HS-27A (cell line): Measurements from ENCODE around the gene SMG9.
A peak's percentile ranks its signal among the peaks of the same experiment; 100 is the strongest.

Experiments
- DNase-seq: peaks from one replicate; pipeline ENCODE4 v3.0.0-alpha.2; 2012; ENCODE audit warnings: low read depth, missing footprints

SMG9 gene, protein sequence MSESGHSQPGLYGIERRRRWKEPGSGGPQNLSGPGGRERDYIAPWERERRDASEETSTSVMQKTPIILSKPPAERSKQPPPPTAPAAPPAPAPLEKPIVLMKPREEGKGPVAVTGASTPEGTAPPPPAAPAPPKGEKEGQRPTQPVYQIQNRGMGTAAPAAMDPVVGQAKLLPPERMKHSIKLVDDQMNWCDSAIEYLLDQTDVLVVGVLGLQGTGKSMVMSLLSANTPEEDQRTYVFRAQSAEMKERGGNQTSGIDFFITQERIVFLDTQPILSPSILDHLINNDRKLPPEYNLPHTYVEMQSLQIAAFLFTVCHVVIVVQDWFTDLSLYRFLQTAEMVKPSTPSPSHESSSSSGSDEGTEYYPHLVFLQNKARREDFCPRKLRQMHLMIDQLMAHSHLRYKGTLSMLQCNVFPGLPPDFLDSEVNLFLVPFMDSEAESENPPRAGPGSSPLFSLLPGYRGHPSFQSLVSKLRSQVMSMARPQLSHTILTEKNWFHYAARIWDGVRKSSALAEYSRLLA

DNA sequence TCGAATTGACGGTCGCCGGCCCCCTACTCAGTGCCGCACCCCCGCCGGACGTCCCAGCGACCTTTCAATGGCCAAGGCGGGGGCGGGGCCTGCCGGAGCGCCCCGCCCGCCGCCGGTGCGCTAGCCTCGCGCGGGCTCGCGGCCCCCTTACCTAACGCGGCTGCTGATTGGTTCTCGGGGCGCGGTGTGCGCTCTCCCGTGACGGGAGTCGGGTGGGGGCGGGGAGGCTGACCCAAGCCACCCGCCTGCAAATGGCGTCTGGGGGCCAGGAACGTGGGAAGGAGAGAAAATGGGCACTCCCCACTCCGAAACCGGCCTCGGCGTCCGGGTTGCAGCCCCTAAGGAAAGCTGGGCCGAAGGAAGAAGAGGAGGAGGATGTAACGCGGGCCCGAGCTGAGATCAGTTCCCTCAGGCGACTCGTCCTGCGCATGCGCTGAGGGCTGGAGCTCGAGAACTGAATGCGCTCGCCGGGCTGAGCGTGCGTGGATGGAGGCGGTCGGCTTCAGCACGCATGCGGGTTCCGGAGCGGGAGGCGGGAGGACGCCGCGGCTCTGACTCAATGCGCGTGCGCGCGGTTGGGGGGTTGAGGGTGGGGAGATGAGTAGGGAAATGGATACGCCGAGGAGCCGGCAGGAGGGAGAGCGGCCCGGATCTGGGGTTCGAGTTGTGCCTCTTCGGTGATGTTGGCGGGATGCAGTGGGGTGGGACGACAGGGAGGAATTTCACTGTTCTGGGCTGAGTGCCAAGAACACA is at the start of gene SMG9:
Gene SMG9 (minus strand): TSS at position 460 of the 753 bp plus-strand sequence. CDS start 4,221 bp downstream, outside the sequence.
- DNase-seq: peak; percentile 98

DNA sequence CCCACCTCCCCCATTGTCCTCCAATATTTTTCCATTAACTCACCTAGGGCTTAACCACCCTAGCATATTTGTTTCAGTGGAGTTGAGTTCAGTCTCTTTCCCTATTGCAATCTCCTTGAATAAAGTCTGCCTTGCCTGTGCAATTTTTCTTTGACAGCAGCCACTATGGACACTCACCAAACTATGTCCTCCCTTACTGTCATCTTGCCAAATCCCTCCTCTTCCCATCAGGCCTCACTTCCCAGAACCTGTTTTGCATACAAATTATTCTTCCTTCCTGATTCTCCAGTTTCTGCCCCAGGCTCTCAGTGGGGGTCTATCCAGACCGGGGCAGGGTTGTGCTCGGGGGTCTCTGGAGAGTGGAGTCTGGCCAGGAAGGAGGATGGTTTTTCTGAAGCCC is 49.7 kb upstream of the SMG9 start:
- no peak for DNase-seq

DNA sequence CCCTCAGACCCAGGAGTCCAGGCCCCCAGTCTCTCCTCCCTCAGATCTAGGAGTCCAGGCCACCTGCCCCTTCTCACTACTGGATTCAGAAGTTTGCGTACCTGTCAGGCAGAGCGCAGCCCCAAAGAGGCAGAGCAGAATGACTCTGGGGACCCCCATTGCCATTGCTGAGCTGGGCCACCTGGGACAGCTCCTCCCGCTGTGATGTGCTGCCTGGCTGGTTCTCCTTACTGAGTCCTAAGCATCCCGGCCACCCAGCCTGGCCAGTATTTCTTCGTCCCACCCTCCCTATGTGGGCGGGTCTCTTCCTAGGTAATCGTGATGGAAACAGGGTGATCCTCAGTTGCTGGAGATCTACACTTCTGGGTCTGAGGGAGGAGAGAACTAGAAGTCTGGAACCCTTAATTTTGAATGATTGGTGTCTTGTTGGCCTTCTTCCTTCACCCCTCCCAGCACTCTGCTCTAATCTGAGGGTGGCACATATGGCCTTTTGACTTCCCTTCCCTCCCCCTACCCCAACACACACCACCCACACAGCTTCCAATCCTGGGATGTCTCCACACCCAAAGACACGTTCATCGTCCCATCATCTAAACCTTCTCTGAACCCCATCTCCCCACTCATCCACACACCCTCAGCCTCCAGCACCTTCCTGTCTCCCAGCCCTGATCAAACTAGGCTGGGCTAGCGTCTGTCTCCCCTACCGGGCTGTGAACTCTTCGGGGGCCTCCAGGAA is 47.6 kb upstream of the SMG9 start, which contains the start of gene LYPD5:
Gene LYPD5 (minus strand): TSS at position 232 of the 736 bp plus-strand sequence. CDS start 67 bp downstream, at position 165.
- no peak for DNase-seq

DNA sequence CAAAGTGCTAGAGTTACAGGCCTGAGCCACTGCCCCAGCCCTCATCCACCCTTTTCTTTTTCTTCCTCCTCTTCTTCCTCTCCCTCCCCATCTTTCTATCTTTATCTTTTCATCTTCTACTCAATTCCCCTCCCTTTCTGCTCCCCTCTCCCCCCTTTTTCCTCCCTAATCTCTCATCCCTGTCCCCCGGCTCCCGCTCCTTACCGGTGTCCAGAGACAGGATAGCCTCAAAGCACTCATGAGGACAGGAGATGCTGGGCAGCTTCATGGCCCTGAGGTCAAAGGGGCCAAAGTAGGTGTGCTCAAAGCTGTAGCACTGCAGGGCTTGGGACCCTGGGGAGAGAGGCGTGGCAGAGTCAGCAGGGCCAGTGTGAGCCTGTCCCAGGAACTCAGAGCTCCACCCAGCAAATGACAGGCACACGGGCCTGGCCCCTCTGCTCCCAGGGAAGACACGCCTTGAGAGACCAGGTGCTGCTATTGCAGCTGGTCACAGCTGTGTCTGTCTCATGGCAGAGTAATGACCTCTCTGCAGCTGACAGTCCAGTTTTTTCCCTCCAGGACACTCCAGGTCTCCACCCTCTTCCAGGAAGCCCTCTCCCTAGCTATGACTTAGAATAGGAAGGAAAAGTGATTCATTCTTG is 44.9 kb upstream of the SMG9 start:
- DNase-seq: no peak

DNA sequence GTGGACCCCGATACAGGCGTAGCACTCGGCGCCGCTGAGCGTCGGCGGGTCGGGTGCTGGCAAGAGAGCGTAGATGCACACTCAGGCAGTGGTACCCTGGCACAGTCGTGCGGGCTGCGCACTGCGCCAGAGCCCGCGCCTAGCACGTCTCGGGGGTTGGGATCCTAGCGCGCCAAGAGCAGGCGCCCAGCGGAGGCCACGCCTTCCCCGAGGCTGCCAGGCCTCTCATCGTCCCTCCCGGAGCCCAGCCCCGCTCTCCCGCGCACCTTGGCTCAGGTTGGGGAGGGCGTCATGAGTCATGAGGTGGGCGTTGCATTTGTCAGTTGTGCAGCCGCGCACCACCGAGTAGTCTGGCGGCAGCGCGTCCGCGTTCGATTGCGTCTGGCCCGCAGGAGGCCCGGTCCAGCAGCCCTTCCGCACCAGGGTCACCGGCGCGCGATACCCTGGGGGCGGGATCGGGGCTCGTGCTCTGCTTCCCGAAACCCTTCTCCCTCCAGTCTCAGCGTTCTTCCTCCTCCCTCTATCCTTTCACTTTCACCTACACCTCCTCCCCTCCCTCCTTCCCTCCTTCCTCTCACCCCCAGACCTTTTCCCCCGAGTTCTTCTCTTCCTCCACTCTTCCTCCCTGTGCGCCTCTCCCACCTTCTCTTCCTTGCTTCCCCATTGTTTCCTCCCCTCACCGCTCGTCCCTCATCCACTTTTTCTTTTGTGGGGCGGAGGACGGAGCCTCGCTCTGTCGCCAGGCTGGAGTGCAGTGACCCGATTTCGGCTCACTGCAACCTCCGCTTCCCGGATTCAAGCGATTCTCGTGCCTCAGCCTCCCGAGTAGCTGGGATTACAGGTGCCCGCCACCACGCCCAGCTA is 44.0 kb upstream of the SMG9 start:
- no peak for DNase-seq

DNA sequence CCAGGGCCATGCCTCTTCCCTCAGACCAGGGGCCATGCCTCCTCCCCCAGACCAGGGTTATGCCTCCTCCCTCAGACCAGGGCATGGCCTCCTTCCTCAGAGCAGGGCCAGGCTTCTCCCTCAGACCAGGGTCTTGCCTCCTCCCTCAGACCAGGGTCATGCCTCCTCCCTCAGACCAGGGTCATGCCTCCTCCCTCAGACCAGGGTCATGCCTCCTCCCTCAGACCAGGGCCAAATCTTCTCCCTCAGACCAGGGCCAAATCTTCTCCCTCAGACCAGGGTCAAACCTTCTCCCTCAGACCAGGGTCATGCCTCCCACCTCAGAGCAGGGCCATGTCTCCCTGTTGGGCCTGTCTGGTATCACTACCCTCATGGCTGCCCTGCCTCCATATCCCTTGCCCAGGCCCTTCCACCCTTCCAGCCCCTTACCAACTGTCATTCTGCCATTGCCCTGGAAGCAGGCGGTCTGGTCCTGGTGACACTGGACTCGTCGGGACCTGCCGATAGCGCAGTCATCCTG is 43.3 kb upstream of the SMG9 start:
- DNase-seq: no peak

DNA sequence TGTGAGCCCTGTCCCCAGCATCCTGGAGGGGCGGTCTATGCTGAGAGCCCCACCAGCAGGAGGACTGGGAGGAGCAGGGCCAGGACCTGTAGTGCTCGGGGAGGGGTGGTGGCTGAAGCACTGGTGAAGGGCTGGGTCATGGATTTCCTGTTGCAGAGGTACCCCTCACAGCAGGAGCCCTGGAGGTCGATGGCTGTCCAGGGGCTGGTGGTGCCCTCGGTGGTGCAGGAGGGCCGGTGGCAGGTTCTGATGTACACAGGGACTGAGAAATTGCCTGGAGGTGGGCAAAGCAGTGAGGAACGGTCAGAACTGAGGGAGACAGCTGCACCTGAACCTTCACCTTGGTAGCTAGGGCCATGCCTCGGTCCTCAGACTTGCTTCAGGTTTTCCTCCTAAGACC is 42.8 kb upstream of the SMG9 start:
- DNase-seq: no peak

DNA sequence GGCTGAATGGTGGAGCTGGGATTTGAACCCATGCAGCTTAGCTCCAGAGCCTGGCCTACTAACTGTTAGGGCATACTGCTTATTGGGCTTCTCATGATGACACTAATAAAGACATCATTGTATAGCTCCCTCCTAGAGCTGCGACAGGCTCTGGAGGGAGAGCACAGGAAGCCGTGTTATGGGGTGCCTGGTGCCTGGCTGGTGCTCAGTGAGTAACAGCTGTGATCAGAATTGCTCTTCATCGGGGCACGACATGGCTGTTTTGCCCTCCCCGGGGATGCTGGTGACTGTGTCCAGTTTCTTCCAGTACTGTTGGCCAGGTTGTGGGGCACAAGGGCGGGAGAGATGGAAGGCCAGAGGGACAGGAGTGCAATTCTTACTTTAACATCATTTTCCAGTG is 42.4 kb upstream of the SMG9 start:
- no peak for DNase-seq

DNA sequence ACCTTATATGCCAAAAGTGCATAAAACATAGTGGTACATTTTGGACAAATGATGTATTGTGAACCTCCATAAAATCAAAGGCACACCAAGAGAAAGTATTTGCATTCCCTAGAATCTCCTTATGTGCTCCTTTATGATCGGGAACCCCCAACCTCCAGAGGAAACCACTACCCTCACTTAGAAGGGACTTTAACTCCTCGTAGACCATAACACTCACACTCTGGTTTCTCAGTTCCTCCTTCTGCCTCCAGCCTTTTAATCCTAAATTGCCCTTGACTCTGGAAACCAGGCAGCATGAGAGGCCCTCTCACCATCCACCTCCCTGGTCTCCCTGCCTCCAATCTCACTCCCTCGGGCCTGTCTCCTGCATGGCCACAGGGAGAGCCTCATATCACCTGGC is 35.8 kb upstream of the SMG9 start:
- DNase-seq: no peak

DNA sequence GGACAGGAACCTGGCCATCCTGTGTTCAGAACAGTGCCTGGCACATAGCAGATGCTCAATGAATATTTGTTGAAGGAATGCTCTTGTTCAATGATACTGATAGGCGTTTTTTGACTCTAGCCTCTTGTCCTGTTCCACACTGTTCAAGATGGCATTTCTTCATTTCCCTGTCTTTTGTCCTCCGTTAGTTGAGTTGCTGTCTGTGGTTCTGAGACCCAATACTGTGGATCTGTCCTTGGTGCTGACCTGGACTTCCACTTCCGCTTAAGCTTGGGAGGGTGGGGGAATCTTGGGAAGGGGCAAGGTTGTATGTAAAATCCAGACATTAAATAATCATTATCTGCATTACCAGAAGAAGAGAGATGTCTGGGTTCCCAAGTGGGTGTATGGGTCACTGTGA is 34.3 kb upstream of the SMG9 start:
- no peak for DNase-seq

DNA sequence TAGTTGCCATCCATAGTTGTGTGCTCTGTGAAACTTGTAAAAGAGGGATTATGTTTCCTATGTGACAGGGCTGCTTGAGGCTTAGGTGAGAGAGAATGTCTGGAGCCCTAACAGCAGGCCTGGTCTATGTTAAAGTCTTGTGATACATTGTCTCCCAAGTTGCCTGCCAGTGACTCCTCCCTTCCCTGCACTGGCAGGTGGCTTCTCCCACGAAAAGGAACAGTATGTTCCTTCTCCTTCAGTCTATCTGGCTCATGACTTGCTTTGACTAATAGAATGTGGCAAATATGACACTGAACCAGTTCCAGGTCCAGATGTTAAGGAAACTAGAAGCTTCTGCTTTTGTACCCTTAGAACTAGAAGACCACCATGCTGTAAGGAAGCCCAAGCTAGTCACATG is 31.9 kb upstream of the SMG9 start:
- no peak for DNase-seq

DNA sequence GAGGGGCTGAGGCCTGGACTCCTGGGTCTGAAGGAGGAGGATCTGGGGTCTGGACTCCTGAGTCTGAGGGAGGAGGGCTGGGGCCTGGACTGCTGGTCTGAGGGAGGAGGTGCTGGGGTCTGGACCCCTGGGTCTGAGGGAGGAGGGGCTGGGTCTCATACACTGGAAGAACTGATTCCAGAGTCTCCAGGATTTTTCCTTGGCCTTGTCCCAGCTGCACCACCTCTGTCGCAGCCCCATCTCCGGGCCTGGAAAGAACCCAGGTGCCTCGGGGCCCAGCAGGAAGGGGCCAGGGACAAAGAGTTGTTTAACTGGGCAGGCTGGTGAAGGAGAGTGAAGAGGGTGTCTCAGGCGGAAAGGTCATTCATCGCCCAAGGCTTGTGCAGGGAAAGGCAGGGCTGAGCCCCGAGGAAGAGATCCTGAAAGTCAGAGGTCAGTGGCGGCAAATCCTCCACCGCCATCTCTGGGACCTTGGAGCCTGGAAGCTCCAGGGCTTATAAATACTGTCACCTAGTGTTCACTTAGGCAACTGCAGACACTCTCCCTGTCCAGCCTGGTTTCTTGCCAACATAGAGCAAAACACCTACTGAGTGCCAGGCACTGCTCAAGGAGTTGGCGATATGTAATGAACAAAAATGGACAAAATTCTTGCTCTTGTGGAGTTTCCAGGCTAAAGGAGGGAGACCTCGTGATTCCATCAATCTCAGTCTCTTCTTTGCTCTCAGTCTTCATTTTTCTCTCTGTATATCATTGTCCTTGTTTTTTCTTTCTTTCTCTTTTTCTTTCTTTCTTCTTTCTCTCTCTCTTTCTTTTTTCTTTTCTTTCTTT is 30.4 kb upstream of the SMG9 start:
- DNase-seq: peak; percentile 74

DNA sequence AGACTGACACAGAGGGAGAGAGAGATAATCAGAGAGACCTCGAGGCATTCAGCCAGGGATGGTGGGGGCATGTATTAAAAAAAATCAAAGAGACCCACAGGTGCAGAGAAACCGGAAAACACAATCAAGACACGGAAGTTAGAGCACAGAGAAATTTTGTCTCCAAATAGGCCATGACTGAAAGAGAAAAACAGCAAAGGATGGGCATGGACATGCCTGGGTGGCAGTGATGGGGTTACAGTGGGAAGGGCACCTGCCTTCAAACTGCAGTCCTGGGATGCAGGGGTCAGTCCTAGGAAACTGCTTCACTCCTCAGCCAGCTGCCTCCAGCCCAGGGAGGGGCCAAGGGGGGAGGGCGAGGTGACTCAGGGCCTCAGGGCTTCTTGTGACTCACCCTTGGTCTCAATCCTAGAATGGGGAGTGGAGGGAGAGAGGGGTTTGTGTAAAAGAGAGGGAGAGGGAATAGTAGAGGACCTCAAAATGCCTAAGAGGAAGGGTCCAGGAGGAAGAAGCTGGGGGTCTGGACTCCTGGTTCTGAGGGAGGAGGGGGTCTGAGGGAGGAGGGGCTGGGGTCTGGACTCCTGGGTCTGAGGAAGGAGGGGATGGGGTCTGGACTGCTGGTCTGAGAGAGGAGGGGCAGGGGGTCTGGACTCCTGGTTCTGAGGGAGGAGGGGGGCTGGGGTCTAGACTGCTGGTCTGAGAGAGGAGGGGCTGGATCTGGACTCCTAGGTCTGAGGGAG is 29.6 kb upstream of the SMG9 start:
- DNase-seq: peak; percentile 80

DNA sequence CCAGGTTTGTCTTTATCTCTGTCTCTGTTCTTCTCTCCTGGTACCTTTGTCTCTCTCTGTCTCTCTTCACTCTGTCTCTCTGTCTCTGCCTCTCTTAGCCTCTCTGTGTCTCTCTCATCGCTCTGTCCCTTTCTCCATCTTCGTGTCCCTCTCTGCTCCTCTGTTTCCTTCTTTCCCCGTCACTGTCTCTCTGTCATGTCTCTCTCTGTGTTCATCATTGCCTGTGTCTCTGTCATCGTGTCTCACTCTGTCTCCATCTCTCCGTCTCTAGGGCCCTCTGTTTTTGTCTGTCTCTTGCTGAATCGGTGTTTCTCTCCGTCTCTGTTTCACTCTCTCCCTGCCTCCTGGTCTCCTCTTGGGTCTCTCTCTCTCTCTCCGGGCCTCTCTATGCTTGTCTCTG is 28.9 kb upstream of the SMG9 start:
- DNase-seq: no peak

DNA sequence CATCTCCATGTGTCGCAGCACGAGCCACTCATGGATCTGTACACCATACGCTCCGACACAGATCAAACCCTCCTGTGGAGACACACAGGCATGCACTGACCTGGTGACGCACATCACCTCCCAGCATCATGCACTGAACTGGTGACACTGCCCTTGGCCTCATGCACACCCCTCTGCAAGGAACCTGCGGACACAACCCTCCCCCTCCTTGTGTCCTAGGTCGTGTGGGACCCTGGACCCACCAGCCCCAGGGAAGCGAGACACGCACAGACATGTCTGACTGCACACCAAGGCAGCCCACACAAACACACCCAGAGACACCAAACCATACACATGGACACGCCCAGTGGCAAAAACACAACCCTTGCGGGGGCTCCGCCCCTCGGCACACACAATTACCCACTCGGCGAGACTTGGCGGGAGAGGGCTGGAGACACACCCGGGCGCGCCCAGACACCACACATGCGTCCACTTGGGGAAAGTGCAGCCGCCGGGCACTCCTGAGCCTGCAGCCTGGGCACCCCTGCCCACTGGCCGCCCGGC is 28.0 kb upstream of the SMG9 start:
- DNase-seq: no peak

DNA sequence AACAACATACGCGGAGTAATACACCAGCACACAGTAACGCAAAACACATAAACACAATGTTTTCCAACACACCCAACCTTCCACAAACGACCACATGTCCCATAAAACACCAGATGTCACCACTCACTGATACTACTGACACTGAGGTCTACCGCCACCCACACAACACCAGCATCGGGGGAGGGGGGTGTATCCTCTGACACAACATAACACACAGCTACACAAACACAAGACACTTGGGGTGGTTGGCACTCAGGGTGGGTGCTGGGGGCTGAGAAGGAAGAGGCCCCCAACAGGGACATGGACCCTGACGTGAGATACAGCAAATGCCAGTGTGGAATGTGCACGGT is 27.5 kb upstream of the SMG9 start:
- DNase-seq: no peak

DNA sequence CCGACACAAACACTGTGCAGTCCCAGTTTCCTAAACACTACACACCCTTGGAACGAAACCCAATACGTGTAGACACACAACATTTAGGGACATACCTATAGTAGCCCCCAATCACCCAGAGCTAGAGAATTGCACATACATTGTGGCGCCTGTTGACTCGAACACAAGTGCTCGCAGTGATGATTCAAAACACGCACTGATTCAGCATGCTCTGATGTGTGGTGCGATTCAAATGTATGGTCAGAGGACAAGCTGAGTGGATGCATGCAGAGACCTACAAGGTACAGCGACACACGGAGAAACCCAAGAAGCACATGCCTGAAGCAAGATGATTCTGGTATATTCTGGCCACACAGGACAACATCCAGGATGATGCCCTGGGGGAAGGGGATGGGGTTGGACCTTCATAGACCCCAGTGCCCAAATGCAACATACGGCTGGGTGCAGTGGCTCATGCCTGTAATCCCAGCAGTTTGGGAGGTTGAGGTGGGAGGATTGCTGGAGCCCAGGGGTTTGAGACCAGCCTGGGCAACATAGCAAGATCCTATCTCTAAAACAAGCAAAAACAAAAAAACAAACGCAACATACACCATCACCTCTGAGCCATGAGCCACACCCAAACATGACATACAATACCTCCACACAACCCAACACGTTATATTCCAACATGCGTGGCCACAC is 27.0 kb upstream of the SMG9 start:
- no peak for DNase-seq
